Left lung (tissue), 10 donors: Measurements from ENCODE around the gene STXBP1. TPM values are rescaled to one million over a fixed set of nuclear protein-coding genes. Genes with fewer than 3 reads are reported as not detected.

Experiments
- ATAC-seq: fragments of 200-7000 bp; cut with Tn5 transposase; one replicate; pipeline ENCODE4 v1.9.1; 2020; ENCODE audit warnings: moderate library complexity
- DNase-seq, 4 donors: peaks; one replicate each; pipeline ENCODE4 v3.0.0-alpha.2; 2013 to 2020
- H3K27ac ChIP-seq, 2 donors: fragments of 200-600 bp; sonication (generic) in 1 of 2; one replicate each; pipeline versions ENCODE4 v1.5.0 to v1.8.0; 2020 to 2021
- H3K27me3 ChIP-seq, 2 donors: fragments of 200-600 bp; sonication (generic) in 1 of 2; one replicate each; pipeline versions ENCODE4 v1.5.0 to v1.8.0; 2020 to 2021
- H3K36me3 ChIP-seq, 2 donors: fragments of 200-600 bp; sonication (generic) in 1 of 2; one replicate each; pipeline versions ENCODE4 v1.5.0 to v1.8.0; 2020 to 2021
- H3K4me1 ChIP-seq, 2 donors: fragments of 200-600 bp; one replicate each; pipeline ENCODE4 v1.8.0; 2021
- H3K4me3 ChIP-seq, 2 donors: fragments of 200-600 bp; sonication (generic) in 1 of 2; one replicate each; pipeline versions ENCODE4 v1.5.0 to v1.8.0; 2020 to 2021; ENCODE audit warnings: mild to moderate bottlenecking in 1 of 2
- H3K9me3 ChIP-seq, 2 donors: fragments of 200-600 bp; sonication (generic) in 1 of 2; one replicate each; pipeline versions ENCODE4 v1.5.0 to v1.8.0; 2020 to 2021
- CTCF ChIP-seq, 2 donors: fragments of 200-600 bp; sonication (generic) in 1 of 2; IDR thresholded peaks; one replicate each; pipeline versions ENCODE4 v1.5.0 to v1.8.0; 2021; ENCODE audit warnings: antibody characterized with exemption in 2 of 2
- intact Hi-C, 2 donors: fragments of 100-400 bp; cut with DNase I; formaldehyde crosslinking; loops; one replicate each; pipeline versions ENCODE4 v1.11.2 to v1.14.2; 2022
- polyA plus RNA-seq, 6 donors: library from polyadenylated mRNA; unstranded; fragments of 120-200 nt; gene quantifications; one replicate each; pipeline ENCODE4 v1.2.1, GENCODE V29; 2013; ENCODE audit not compliant: insufficient read length in 6 of 6
- total RNA-seq, 2 donors: library from RNA; stranded (reverse); fragmentation: NEBNext Ultra II Directional; extraction: Animal tissue kit (Norgen Biotek cat#: 25700); gene quantifications; one replicate each; pipeline ENCODE4 v1.2.1, GENCODE V29; 2021
- donor health status: DM: no; HTN: yes; CAD: no.
- donor health status: DM: no; HTN: no; CAD: no.

The STXBP1 gene
- total and polyA plus RNA-seq, 8 donors, result 40.7 to 76.7 (median 48.8) TPM

GRCh38 chr9:127692071-127692470 lies 80.0 kb downstream of the STXBP1 start:
- TF ChIP-seq CTCF (IDR thresholded peaks at IDR 0.05), result no peak
- no peak for ATAC-seq
- H3K36me3 ChIP-seq, result peaks cover 0 to 45% of the 10 kb centered on the region in 2 donors

GRCh38 chr9:127693143-127693542 lies 81.1 kb downstream of the STXBP1 start:
- ATAC-seq (no peak), DNase-seq (no peak)
- no peaks in the 10 kb centered on the region for H3K4me1 ChIP-seq
- H3K27me3 ChIP-seq, result no peaks in the 10 kb centered on the region
- peaks cover 0 to 42% of the 10 kb centered on the region in 2 donors for H3K36me3 ChIP-seq
- no peak overlapping the region for H3K27ac ChIP-seq
- no peak for TF ChIP-seq CTCF (IDR thresholded peaks at IDR 0.05)
- no peaks in the 10 kb centered on the region for H3K9me3 ChIP-seq
- H3K4me3 ChIP-seq, result no peak overlapping the region
- intact Hi-C loops, result no loop called here

More at GRCh38 chr9:127692071-127692470, 80.0 kb downstream of the STXBP1 start:
- no peaks in the 10 kb centered on the region for H3K4me1 ChIP-seq
- no peaks in the 10 kb centered on the region for H3K9me3 ChIP-seq
- H3K27me3 ChIP-seq, result no peaks in the 10 kb centered on the region
- intact Hi-C loops, result no loop called here
- H3K4me3 ChIP-seq, result no peak overlapping the region
- DNase-seq, result no peak
- H3K27ac ChIP-seq, result no peak overlapping the region

GRCh38 chr9:127693697-127694096 lies 81.6 kb downstream of the STXBP1 start:
- Histone ChIP-seq H3K4me3 (no peak overlapping the region), H3K4me1 (peaks cover 0 to 1% of the 10 kb centered on the region in 2 donors), H3K27ac (no peak overlapping the region), H3K36me3 (peaks cover 0 to 36% of the 10 kb centered on the region in 2 donors), H3K9me3 (no peaks in the 10 kb centered on the region), H3K27me3 (no peaks in the 10 kb centered on the region)
- intact Hi-C loops, result no loop called here
- ATAC-seq (no peak), DNase-seq (no peak)
- no peak for TF ChIP-seq CTCF (IDR thresholded peaks at IDR 0.05)

GRCh38 chr9:127694890-127695720 lies 83.0 kb downstream of the STXBP1 start:
- no peaks in the 10 kb centered on the region for H3K27me3 ChIP-seq
- H3K9me3 ChIP-seq, result no peaks in the 10 kb centered on the region
- intact Hi-C loops, result no loop called here
- no peak overlapping the region for H3K4me3 ChIP-seq
- ATAC-seq, result no peak
- no peak for TF ChIP-seq CTCF (IDR thresholded peaks at IDR 0.05)
- peaks cover 0 to 6% of the 10 kb centered on the region in 2 donors for H3K4me1 ChIP-seq
- no peak for DNase-seq
- peaks cover 0 to 22% of the 10 kb centered on the region in 2 donors for H3K36me3 ChIP-seq
- no peak overlapping the region for H3K27ac ChIP-seq

- no peak for ATAC-seq
- Histone ChIP-seq H3K36me3 (no peaks in the 10 kb centered on the region), H3K9me3 (no peaks in the 10 kb centered on the region), H3K27me3 (no peaks in the 10 kb centered on the region), H3K27ac (no peak overlapping the region), H3K4me3 (no peak overlapping the region), H3K4me1 (peaks cover 0 to 6% of the 10 kb centered on the region in 2 donors)
- intact Hi-C loops, result no loop called here
- DNase-seq, result no peak
- no peak for TF ChIP-seq CTCF (IDR thresholded peaks at IDR 0.05)
These were observed 85.5 kb downstream of the STXBP1 start for GRCh38 chr9:127697575-127697974.
